Measurements from ENCODE around the gene MXD4.
A peak's percentile ranks its signal among the peaks of the same experiment; 100 is the strongest.

GRCh38 chr4:2262145-2262943, 435 bp upstream of the MXD4 start:
- TF ChIP-seq RCOR1 (IDR thresholded peaks at IDR 0.05; ENCODE audit: low read length) (no peak), CTCF (IDR thresholded peaks at IDR 0.05) (no peak), TAF1 (IDR thresholded peaks at IDR 0.05; ENCODE audit: borderline replicate concordance, low read depth, low read length) (peak; percentile 63), JUND (IDR thresholded peaks at IDR 0.05) (no peak), REST (IDR thresholded peaks at IDR 0.05; ENCODE audit: low read depth, low read length) (no peak), MXI1 (IDR thresholded peaks at IDR 0.05; ENCODE audit: low read depth, low read length) (peak; percentile 84)

All from SK-N-SH (cell line).